SK-N-MC (cell line): ENCODE data around the gene GHSR.

Source experiments
- EZH2 ChIP-seq: fragments of 200-600 bp; sonication (generic); IDR thresholded peaks from one replicate; pipeline ENCODE4 v1.6.1; 2017; ENCODE audit warnings: antibody characterized with exemption
- POLR2AphosphoS5 ChIP-seq: IDR thresholded peaks from 2 replicates; pipeline ENCODE4 v1.6.1; 2012; ENCODE audit warnings: mild to moderate bottlenecking, low read depth, low read length, borderline replicate concordance

- TF ChIP-seq EZH2: no peak
- TF ChIP-seq POLR2AphosphoS5: no peak
Observed at GRCh38 chr3:172449466-172450149, 1.4 kb upstream of the GHSR start.
